Esophagus muscularis mucosa (tissue), 4 donors: Measurements from ENCODE around the gene ZDHHC19.

Experiments
- CTCF ChIP-seq, 3 experiments: fragments of 200-600 bp in 2 of 3; fragments of 450-650 bp in 1 of 3; sonication (generic) in 2 of 3; IDR thresholded peaks; one replicate each; pipeline ENCODE4 v1.5.1; 2017 to 2019; ENCODE audit warnings: antibody characterized with exemption in 3 of 3, mild to moderate bottlenecking in 2 of 3, moderate library complexity in 1 of 3
- EP300 ChIP-seq: sonication (generic); formaldehyde crosslinking; IDR thresholded peaks from one replicate; pipeline ENCODE4 v1.6.1; 2017; ENCODE audit warnings: antibody characterized with exemption
- POLR2A ChIP-seq: fragments of 450-650 bp; IDR thresholded peaks from one replicate; pipeline ENCODE4 v1.6.1; 2017; ENCODE audit warnings: antibody characterized with exemption, moderate library complexity, mild to moderate bottlenecking, low read depth
- POLR2AphosphoS5 ChIP-seq, 2 donors: sonication (generic); formaldehyde crosslinking; IDR thresholded peaks; one replicate each; pipeline ENCODE4 v1.6.1; 2017; ENCODE audit warnings: antibody characterized with exemption in 2 of 2

- TF ChIP-seq CTCF (IDR thresholded peaks at IDR 0.05) (no peak), POLR2A (no peak), EP300 (no peak), POLR2AphosphoS5 (IDR thresholded peaks at IDR 0.05) (no peak)
Measured at GRCh38 chr3:196197524-196197923, 13.7 kb downstream of the ZDHHC19 start.
